CD4-positive, alpha-beta T cell treated with Interleukin-17A for 4 hours (primary cell): ENCODE data around the gene SPATA2.
"Not testable (repeated sequence)": the region's sequence is repeated elsewhere in the genome, so short reads cannot be mapped to it uniquely, and the experiment has no call there.

Experiments
- DNase-seq: peaks from one replicate; pipeline ENCODE4 v3.0.0-alpha.2; 2020; ENCODE audit warnings: mixed read lengths

Gene SPATA2

DNA sequence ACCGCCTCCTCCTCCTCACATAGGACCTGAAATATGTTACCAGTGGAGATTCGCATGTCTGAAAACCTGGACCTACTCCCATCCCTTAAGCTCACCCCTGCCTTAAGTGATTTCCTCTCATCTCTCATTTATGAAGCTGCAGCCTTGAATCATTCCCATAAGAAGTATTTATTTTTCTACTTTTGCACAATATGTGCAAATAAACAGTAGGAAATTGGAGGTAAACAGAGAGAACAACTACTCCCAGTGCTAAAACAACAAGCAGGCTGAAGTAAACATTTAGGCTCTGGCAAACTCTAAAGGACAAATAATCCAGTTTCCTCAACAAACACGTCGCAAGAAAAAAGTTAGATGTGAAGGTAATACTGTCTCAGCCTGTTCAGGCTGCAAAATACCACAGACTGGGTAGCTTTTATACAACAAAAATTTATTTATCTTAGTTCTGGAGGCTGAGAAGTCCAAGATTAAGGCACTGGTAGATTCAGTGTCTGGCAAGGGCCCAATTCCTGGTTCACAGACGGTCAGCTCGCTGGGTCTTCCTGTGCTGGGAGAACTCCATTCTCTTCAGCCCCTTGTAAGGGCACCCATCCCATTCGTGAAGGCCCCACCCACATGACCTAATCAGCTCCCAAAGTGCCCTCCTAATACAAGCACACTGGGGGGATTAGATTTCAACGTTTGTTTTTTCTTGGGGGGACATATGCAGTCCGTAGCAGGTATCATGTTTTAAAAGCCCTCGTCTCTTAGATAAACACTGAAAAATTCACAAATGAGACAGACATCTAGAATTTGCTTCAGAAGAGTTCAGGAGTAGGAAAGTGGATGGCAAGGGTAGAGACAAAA lies 15.6 kb downstream of the SPATA2 start:
- no peak for DNase-seq

DNA sequence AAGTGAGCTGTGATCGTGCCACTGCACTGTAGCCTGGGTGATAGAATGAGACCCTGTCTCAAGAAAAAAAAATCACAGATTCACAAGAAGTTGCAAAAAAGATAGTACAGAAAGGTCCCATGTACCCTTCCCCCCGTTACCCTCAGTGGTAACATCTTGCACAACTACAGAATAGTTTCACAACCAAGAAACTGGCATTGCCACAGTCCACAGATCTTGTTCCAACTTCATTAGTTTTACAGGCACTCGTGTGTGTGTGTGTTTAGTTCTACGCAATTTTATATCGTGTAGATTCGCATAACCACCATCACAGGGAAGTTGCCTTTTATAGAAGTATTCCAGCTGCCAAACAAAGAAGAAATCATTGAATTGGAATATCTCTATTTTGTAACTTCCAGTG lies 19.1 kb downstream of the SPATA2 start:
- DNase-seq, result no peak

DNA sequence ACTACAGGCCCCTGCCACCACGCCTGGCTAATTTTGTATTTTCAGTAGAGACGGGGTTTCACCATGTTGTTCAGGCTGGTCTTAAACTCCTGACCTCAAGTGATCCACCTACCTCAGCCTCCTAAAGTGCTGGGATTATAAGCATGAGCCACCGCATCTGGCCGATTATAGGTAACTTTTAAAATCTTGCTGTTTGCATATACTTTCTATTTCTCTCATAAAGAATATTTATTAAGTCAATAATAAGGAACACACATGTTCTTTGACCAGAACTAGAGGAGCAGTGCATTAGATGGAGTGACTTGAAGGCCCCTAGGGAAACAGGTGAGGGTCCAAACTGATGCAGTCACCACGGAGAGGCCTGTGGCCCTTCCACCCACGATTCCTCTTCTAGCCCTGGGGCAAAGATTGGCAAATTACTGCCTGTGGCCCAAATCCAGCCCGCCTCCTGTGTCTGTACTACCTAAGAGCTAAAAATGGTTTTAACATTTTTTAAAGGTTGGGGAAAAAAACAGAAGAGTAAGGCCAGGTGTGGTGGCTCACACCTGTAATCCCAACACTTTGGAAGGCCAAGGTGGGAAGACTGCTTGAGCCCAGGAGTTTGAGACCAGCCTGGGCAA lies 19.7 kb downstream of the SPATA2 start:
- not testable (repeated sequence) for DNase-seq

- no peak for DNase-seq
Measured at GRCh38 chr20:49894073-49894470, 21.3 kb downstream of the SPATA2 start.

- no peak for DNase-seq
Measured at GRCh38 chr20:49893242-49894072, 21.9 kb downstream of the SPATA2 start.

GRCh38 chr20:49892817-49893216 lies 22.5 kb downstream of the SPATA2 start:
- DNase-seq, result no peak

GRCh38 chr20:49892260-49892659 lies 23.1 kb downstream of the SPATA2 start:
- DNase-seq, result no peak

- no peak for DNase-seq
Measured at GRCh38 chr20:49891476-49892110, 23.7 kb downstream of the SPATA2 start.

GRCh38 chr20:49890471-49891361 lies 24.6 kb downstream of the SPATA2 start:
- no peak for DNase-seq

- no peak for DNase-seq
Measured at GRCh38 chr20:49889935-49890333, 25.4 kb downstream of the SPATA2 start.

GRCh38 chr20:49889001-49889934 lies 26.1 kb downstream of the SPATA2 start:
- DNase-seq, result no peak

- DNase-seq, result peak; percentile 53
Measured at GRCh38 chr20:49888212-49889000, 26.9 kb downstream of the SPATA2 start.

GRCh38 chr20:49887251-49888211 lies 27.8 kb downstream of the SPATA2 start:
- DNase-seq, result no peak

GRCh38 chr20:49886571-49887213 lies 28.6 kb downstream of the SPATA2 start:
- DNase-seq, result no peak

DNA sequence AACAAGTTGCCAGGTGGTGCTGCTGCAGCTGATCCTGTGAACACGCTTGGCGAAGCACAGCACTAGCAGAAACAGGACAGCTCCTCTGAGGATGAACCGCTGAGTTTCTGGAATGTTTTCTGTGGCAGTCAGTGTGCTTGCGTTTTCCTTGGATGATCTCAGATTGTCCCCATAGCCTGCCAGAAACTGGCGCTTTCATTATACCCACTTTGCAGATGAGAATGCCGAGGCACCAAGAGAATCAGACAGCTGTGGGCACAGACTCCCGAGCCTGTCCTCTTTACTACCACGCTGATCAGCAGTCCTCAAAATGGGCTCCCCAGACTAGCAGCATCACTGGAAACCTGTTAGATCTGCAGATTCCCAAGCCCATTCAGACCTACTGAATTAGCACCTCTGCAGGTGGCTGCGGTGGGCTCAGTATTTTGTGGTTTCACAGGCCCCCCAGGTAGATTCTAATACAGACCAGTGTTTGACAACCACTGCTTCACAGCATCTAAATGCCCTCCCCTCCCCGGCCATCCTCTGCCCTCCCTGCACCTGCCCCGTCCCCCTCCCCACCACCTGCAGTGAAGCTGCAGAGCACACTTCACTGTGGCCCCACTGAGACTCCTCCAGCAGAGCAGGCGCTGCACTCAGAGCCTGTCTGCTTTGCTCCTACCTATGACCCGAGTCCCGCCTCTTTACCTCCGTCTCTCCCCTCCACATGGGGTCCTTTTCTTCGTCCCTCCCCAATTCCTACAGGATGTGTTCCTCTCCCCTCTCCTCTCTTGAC lies 29.6 kb downstream of the SPATA2 start:
- no peak for DNase-seq

- no peak for DNase-seq
Measured at GRCh38 chr20:49883246-49883802, 32.0 kb downstream of the SPATA2 start.
